GM19035 (cell line): Measurements from ENCODE around the gene NKX1-2.

Experiments
- ATAC-seq: cut with Tn5 transposase; IDR thresholded peaks from one replicate; pipeline ENCODE4 v1.9.1; 2021; ENCODE audit not compliant: unreplicated experiment

NKX1-2 gene

DNA sequence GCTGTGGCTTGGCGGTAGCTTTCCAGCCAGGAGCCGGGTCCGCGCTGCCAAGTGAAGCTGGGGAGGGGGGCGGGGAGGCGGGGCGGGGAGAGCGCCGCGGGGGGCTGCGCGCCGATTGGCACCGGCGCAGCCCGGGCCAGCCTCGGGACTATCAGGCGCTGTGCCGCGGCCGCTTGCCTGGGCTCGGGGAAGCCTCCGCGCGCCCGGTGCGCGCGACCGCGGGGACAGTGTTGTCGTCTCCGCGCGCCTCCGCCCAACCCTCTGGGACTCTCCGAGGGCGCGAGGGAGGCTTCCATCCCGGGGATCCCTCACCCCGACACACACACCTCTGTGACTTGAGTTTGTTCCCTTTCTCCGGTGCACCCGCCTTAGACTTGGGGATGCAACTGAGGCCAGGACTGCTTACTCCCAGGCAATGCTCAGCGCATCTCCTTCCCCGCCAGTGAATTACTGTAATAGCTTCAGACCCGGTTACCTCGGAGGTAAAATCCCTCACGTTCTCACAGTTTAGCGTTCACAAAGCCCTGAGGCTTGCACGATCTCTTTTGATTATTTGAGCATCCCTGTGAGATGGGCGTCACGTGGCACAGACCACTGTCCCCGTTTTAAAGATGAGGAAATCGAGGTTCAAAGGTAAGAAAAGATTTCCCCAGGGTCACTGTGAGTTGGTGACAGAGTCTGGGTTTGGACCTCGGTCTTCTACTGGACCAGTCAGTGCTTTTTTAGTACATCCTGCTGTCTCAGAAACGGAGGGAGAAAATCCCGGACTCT, at the start of gene NKX1-2:
Gene NKX1-2, minus strand, starts transcription at position 24 of the 771 bp plus-strand sequence. CDS start 92 bp downstream, outside the sequence.
- no peak for ATAC-seq

DNA sequence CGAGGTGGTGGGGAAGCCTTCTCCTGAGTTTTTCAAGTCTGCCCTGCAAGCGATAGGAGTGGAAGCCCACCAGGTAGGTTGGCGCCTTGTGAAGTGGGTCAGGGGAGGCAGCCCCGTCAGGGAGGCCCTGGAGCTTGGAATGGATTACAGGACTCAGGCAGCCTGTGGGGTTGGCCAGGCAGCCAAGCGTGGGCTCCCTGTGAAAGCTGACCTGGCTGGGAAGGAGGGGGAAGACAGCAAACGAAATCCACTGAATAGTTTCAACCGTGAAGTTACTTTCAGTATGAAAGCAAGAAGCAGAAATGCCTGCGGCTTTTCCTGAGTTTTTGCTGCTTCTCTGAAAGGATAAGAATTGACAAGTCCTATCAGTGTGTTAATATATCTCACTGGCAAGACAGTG, 48.2 kb upstream of the NKX1-2 start:
- ATAC-seq: no peak

DNA sequence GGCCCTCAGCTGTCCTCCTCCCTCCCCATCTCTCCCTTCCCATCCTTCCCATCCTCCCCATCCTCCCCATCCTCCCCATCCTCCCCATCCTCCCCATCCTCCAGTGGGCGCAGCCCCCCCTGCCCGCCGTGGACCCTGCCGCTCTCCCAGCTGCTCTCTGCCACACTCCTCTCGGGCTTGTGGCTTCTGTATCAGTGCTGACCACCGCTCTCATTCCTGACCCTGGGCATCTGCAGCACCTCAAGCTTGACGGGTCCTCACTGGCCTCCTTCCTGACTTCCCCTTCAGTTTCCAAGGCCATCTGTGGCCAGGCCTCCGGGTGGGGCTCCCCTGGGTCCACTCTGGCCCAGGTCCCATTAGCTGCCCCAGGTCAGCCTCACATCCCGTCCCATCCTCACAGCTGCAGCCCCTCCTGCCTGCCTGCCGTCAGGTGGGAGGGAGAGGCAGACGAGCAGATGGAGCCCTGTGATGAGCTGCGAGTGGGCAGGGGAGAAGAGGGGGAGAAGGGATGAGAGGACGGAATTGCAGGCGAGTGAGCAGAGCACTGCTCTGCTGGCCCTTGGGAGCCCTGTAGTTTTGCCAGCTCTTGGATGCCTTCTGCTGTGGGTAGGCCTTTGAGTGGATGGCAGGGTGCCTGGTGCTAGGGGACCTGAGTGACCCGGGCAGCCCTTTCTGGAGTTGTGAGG, 47.5 kb upstream of the NKX1-2 start:
- ATAC-seq: no peak

DNA sequence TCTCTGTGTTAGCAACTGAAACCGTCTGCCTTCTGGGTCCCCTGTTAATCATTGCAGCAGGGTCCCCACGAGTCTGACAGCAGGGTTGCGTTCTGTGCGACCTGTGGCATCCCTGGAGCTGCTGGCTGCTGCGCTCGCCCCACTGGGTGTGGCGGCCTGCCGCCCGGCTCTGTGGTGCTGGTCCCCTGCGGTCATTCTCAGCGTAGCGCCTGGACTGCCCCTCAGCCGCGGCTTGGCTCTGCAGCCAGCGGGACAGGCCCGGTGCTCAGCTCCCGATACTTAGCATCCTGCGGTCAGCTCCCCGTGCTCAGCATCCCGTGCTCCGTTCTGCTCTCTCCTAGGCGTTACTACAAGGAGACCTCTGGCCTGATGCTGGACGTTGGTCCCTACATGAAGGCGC, 46.8 kb upstream of the NKX1-2 start:
- no peak for ATAC-seq

DNA sequence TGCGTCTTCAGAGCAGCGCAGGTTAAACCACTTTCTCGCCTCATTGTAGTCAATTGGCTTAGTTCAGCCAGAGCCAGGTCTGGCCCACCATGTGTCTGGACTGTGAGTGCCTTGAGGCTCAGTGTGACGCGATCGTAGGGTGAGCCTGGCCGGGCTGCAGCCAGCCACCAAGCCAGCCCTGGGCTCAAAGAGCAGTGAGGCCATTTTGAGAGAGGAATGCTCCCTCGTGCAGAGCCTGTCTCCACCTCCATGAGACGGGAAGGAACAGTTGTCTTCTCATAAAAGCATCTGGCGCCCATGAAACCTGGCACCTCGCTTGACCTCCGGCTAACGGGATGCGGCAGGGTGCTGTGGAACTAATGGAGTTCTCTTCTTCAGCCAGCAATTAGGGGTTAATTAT, 46.3 kb upstream of the NKX1-2 start:
- ATAC-seq: no peak

DNA sequence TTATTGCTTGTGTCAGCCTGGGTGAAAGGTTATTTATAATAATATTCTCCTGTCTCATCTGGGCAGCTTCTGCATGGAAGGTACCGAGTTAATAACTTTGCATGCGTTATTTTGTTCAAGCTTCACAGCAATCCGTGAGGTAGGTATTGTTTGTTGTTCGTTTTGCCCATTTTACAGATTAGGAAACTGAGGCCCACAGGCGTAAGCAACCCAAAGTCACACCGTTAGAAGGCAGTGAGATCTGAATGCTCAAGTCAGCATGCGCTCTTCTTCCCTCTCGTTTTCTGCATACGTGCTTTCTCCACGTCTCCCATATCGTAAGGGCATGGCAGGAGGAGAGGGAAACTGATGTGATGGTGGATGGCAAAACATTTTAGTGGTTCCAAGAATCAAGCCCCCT, 45.9 kb upstream of the NKX1-2 start:
- ATAC-seq: no peak

DNA sequence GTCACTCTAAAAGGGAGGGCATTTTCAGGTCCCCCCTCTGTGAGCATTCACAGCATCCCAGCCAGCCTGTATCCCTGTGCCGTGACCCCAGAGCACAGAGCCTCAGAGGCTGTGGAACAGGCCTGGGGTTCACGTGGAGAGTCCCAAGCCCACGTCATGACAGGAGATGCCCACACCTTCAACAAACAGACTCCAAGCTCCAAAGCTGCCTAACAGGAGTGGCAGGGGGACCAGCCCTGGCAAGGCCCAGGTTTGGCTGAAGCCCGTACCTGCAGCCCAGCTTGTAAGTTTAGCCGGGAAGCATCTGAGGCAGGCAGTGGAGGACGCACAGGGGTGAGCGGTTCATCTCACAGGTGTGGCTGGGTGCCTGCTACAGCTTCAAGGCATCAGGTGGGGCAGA, 45.3 kb upstream of the NKX1-2 start:
- ATAC-seq: no peak

DNA sequence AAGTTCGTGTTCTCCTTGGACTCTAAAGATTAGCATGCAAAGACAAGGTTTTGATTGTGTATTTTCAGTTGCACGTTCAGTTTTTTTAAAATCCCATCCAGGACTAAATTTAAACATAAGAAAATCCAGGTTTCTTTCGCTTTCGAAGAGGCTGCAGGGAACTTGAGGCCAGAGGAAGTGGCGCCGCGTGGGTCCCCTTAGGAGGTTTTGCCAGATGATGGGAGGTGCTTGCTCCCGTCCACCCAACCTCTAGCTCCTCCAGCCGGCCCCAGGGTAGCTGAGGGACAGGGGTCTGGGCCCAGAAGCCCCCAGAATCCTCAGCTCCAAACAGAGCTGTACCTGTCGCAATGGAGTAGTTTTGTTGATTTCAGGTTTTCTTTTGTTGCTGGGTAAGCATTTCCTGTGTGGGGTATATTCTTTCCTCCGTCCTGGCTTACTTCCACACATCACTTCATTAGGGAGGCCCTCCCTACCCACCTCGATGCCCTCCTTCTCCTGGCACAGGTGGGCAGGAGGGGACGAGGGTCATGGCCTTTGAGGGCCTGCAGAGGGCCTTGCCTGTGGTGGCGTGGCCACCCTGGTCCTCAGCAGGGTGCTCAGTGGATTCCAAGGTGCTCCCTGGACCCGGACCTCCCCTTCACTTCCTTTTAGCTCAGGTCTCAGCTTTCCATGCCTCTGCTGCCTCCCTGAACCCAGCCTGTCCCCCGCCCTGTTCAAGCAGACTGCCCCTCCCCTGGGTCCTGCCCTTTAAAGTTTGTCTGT, 44.4 kb upstream of the NKX1-2 start:
- ATAC-seq: no peak

DNA sequence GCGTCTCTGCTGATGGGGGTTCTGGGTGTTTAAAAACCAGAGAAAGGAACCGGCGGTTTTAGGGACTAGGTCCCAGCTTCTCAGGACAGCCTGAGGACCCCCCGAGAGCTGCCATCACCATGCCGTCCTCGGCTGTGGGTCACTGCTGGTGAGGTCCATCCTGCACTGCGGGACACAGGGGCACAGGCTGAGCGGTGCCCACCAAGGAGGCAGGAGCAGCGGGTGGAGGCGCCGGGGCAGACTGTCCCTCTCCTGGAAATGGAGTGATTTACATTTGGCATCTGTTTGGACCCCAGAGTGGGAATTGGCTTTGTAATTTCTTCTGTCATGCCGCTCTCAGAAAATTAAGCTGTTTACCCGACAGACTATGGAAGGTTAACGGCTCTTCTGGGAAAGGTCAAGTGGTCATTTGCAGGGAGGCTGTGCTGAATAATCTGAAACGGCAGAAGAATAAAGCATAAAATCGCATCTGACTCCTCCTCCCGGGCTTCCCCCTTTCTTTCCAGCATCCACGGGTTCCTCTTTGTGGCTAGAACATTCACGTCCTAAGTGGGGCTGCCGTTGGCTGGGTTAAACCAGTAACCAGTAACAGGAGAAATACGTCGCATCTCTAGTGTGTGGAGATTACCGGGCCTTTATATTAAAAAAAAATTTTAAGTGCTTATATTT, 43.5 kb upstream of the NKX1-2 start:
- no peak for ATAC-seq

DNA sequence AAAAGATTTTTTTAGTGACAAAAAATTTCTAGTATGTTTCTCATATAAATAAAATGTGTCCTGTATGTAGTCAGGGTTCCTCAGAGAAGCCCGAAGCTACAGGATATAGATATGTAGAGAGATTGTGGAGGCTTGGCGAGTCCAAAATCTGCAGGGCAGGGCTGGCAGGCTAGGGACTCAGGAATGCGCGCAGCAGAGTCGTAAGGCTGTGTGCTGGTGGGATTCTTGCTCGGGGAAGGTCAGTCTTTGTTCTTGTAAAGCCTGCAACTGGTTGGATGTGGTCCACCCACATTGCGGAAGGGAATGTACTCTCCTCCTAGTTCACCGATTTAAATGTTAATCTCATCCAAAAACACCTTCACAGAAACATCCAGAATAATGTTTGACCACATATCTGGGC, 42.4 kb upstream of the NKX1-2 start:
- no peak for ATAC-seq

DNA sequence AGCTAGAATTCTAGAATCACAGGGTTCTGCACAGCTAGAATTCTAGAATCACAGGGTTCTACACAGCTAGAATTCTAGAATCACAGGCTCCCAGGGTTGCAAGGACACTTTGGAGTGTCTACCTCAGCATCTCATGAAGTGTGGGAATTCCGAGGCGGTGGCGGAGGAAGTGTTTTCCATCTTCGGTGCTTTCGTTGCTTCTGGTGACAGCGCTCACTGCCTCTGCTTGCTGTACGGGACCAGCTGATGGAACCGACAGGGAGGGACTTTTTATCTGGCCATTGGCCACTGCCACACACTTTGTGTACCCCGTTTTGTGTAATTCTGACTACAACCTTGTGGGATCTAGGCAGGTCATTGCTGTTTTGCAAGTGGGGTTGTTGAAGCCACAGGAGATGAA, 41.3 kb upstream of the NKX1-2 start:
- ATAC-seq: no peak

DNA sequence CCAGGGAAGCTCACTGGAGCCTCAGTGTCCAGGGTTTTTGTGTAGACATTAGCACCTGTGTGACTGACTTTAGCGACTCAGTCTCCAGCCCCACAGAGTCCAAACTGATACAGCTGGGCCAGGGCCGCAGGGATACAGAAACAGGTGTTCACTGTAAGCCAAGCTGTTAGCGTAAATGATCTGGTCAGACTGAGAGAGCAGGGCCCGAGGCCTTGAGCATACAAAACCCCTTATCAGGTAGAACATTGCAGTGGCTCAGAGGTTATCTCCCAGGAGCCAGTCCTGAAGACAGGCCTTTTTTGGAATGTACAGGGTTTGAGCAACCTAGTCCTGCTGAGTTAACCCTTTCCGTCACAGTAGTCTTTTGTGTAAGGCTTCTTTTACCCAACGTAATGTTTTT, 36.8 kb upstream of the NKX1-2 start:
- no peak for ATAC-seq

DNA sequence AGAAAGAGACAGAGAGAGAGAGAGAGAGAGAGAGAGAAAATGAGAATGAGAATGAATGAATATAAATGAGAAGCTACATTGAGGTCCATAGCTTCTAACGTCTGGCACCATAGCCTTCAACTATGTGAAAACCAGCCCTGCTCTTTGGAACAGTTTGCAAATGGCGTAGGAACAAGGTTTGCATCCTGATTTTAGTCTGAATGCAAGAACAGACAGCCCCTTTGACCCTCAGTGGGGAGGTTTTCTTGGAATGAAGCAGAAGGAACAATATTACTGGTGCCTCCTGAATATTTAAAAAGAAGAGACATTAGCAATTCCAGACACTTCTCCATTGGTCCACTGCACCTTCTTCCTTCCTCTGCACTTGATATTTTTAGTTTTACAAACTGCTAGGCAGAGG, 34.8 kb upstream of the NKX1-2 start:
- no peak for ATAC-seq

DNA sequence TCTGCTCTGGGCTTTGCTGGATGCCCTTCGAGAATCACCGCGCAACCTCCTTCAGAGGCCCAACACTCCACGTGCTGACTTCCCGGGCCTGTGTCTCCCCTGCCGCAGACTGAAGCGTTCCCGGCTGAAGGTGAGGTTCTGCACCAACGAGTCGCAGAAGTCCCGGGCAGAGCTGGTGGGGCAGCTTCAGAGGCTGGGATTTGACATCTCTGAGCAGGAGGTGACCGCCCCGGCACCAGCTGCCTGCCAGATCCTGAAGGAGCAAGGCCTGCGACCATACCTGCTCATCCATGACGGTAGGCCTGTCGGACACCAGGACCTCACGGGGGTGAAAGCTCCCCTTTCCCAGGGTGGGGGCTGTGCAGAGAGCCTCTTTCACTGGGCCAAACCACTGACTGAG, 34.2 kb upstream of the NKX1-2 start:
- no peak for ATAC-seq

DNA sequence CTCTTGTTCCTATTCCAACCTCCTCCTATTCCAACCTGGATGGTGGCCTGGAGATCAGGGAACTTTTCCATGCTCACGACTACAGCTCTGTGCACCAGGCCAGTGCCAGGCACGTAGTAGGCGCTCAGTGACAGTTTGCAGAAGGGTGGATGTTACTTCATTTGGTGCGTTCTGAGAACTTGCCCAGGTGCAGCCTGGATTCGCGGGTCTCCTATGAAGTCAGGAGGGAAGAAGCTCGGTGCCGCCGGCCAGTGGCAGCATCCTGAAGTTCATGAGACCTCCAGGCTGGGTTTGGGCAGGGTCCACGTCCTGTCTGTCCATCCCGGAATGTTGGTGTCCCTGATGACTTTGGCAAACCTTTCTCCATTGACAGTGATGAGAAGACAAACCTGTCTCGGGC, 33.0 kb upstream of the NKX1-2 start:
- ATAC-seq: no peak

DNA sequence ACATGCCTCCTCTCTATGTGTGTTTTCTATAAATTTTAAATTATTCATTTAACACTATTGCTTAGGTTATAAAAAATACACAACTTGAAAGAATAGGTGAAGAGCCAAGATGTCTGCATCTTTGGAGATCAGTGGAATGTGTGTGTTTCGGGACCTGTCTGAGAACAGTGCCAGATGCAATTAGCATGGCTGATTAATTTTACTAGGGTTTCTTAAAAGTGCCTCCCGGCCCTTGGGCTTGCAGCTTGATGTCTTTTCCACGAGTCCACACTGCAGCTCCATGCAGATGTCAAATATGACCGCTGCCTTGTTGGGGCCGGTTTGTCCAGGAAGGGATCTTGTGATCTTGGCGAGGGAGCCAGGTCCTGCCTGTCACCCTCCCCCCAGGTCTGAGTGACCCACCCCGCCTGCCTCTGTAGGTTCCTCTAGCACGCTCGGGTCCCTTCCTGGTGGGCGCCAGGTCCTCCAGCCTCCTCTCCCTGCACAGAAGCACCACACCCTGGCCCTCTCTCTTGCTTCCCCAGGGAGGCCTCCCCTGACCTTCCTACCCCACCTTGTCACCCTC, 32.5 kb upstream of the NKX1-2 start:
- no peak for ATAC-seq

DNA sequence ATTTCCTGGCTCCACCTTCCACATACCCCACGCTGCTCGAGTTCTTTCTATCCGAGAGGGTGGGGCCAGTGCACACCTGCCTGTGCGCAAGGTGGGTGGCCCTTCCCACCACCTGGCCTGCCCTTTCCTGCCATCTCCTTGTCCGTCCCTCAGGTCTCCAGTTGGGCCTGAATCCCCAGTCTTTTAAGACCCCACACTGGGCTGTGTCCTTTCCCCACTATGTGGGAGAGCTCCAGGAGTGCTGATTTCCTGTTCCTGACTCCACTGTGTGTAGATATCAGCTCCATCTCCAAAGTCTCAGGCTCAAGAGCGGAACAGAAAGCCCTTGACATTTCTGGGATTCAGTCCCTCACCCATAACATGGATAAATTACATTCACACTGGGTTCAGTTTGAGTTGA, 31.9 kb upstream of the NKX1-2 start:
- ATAC-seq: no peak

DNA sequence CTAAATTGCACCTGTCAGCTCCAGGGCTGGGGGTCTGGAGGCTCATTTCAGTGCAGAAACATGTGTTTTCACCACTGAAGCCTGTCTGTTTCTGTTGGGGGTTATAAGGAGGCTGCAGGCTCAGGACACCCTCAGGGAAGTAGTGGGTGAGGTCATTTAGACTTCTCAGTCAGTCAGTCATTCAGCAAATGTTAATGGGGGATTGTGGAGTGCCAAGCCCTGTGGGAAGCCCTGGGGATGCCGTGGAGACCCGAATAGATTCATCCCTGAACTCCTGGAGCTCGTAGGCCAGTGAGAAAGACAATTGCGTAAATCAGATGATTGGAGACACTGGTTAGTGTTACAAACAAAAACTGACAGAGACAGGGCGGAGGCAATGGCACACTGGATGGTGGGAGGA, 31.0 kb upstream of the NKX1-2 start:
- ATAC-seq: no peak

DNA sequence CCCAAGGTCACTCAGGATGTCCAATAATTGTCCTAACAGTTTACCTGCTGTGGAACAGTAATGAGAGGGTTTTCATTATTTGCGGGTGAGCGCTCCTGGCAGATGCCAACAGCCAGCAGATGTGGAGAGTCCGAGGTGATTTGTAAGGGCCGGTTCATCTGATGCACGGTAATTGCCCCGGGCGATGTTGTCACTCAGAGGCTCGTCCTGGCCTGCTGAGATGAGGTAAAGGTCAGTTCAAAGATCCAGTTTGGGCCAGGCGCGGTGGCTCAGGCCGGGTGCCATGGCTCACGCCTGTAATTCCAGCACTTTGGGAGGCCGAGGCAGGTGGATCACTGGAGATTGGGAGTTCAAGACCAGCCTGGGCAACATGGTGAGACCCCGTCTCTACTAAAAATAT, 28.7 kb upstream of the NKX1-2 start:
- ATAC-seq: no peak

DNA sequence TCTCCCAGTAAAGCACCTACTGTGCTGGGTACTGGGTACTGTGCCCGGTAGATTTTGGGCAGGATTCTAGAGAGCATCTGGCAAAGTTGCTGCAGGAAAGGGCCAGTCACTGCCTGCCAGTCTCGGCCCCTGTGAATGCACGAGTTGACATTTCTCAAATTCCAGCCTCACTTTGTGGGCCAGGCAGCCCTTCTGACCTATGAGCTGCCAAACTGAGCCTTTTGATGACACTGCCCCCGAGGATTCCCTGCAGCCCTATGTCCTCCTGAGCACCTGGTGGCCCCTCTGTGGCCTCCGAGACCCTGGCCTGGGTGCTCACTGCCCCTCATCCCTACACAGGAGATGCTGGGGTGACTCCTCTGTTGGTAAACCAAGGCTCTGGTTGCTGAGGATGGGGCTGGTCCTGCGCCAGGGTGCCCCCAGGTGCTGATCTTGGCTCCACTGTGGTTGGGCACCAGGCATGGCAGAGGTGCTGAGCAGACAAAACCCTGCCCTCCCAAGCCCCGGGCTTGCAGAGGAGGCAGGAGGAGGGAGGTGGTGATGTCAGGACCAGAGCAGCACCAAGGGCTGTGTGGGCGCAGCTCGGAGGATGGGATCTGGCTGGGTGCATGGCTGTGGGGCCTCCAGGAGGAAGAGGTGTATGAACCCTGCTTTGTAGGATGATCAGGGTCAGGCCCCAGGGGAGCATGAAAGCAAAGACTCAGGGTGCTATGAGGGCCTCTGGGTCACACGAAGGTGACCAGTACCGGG, 28.0 kb upstream of the NKX1-2 start:
- ATAC-seq: no peak
